GM10266 (cell line): ENCODE data around the gene PALD1.

Experiments
- DNase-seq: peaks from one replicate; pipeline ENCODE4 v3.0.0; 2012; ENCODE audit errors: extremely low spot score
- TF ChIP-seq, protein P1 (sequence below): IDR thresholded peaks from 2 replicates; pipeline ENCODE4 v1.5.1; 2012; ENCODE audit warnings: mild to moderate bottlenecking, low read depth; ENCODE audit not compliant: control insufficient read depth, insufficient read depth; ENCODE audit errors: missing control alignments

PALD1 gene

DNA sequence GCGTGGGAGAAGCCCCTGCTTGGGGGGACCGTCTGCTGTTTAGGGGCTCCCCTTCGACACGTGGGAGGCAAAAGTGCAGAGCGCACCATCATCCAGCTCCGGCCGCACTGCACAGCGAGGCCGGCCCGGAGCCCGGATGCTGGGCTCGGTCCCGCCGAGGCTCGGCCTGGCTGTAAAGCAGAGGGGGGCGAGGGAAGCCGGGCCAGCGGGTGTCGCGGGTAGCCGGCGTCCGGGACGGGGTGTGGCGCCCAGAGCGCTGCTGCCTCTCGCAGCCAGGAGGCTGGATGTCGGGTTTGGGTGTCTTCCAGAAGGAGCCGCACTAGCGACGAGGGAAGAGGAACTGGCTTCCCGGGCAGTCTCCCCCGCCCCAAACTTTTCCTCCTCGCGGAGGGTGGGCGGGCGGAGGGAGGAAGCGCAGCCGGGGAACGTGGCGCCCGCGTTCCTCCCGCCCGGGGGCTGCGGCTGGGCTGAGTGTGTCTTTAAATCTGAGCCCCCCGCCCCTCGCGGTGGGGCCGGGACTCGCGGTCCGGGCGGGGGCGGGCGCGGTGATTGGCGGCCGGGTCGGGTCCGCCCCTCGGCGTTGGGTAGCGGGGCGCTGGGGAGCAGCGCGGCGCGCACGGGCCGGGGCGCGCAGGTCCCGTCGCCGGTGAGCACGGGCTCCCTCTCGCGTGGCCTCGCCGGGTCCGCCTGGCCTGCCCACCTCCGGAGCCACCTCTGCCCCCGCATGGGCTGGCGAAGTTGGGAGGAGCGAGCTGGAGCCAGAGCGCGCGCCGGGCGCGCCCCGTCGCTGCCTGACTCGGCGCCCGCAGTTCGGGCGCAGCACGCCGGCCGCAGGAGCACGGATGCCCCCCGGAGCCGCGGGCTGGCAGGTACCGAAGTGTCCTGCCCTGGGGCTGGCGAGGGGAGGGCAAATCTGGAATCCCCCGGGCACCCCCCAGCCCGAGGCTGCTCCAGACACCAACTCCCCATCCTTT is at the start of gene PALD1:
Gene PALD1 (plus strand): TSS at position 577 of the 974 bp plus-strand sequence. CDS start 47,185 bp downstream, outside the sequence.
- peak; percentile 81 for DNase-seq
- TF ChIP-seq, protein P1, sequence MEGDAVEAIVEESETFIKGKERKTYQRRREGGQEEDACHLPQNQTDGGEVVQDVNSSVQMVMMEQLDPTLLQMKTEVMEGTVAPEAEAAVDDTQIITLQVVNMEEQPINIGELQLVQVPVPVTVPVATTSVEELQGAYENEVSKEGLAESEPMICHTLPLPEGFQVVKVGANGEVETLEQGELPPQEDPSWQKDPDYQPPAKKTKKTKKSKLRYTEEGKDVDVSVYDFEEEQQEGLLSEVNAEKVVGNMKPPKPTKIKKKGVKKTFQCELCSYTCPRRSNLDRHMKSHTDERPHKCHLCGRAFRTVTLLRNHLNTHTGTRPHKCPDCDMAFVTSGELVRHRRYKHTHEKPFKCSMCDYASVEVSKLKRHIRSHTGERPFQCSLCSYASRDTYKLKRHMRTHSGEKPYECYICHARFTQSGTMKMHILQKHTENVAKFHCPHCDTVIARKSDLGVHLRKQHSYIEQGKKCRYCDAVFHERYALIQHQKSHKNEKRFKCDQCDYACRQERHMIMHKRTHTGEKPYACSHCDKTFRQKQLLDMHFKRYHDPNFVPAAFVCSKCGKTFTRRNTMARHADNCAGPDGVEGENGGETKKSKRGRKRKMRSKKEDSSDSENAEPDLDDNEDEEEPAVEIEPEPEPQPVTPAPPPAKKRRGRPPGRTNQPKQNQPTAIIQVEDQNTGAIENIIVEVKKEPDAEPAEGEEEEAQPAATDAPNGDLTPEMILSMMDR = no peak

DNA sequence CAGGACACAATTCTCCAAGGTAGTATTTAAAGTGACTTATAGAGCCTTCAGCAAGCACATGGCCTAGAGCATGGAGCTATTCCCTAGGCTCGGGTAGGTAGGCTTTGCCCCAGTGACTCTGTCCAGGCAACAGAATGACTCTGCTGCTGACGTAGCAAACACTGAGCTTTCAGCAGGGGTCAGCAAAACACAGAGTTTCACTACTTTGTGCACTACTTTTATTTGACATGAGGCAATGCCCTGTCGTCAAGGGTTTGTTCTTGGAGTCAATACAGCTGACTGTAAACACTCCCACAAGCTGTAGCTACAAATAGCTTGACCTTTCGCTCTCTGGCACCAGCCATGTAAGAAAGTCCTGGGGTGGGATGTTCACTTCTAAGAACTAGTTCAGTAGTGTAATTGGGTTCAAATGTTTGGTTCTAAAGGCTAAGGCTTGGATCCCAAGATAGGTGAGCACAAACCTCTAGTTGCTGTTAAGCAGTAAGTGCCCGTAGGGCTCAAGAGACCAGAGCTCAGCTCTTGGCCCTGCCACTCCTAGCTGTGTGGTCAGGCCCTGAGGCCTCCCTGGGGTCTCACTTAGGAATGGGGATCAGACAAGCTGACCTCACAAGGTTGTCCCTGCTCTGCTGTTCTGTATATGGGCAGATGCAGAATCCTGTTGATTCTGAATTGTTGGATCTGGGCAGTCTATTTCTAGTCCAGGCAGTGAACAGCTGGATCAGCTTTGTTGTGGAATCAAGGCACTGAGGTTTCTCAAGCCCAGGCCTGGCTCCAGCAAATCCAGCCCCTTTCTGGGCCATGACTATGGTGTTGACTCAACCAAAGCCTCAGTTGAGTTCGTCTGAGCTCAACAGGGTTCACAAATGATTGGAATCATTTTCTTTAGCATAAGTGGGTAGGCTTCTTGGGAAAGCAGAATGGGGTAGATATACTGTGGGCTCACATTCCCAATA is 47.8 kb upstream of the PALD1 start:
- no peak for DNase-seq
- TF ChIP-seq, protein P1 = no peak

DNA sequence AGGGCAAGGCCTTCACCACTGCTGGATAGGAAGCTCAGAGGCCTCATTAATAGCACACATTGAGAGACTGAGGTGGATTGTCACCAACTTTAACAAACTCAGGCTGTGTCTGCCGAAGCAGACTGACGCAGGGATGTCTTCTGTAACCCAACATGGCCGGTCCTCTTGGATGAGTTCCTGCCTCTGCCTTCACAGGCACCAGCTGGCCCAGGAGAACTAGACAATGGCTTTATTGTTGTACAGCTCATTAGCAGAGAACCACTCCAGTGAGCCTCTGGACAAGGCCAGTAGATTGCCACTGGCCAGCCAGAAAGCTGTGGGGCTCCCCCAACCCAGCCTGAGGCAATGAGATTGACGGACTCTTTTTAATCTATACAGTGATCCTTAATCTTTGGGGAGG is 46.5 kb upstream of the PALD1 start:
- no peak for DNase-seq
- TF ChIP-seq, protein P1 = no peak

DNA sequence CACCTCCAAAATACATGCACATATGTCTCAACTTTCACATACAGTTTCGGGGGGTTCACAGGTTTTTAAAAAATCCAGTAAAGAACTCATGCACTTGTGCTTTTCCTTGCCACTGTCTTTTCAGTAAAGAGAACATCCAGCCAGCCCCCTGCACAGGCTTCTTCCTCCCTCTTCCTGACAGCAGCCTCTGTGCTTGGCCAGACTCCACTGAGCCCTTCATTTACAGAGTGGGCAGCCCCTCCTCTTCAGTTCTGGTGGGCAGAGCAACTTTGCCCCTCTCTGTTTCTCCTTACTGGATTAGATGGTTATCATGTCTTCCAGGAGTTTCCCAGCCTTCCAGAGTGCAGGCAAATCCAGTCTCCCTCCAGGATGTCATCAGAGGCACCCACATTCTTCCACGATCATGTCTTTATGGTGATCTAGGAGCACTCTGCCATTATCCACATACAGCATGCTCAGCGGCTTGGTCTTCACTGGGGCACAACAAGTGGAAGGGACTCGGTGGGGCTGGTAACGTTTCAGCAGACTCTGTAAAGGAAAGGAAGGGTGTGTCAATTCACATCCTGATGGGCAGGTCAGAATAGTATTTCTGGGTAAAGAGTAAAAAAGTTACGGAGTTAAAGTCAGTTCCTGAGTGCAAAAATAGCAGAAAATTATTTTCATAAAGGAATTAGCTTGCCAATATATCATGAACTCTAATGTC is 45.9 kb upstream of the PALD1 start:
- TF ChIP-seq, protein P1 = no peak
- DNase-seq = no peak

DNA sequence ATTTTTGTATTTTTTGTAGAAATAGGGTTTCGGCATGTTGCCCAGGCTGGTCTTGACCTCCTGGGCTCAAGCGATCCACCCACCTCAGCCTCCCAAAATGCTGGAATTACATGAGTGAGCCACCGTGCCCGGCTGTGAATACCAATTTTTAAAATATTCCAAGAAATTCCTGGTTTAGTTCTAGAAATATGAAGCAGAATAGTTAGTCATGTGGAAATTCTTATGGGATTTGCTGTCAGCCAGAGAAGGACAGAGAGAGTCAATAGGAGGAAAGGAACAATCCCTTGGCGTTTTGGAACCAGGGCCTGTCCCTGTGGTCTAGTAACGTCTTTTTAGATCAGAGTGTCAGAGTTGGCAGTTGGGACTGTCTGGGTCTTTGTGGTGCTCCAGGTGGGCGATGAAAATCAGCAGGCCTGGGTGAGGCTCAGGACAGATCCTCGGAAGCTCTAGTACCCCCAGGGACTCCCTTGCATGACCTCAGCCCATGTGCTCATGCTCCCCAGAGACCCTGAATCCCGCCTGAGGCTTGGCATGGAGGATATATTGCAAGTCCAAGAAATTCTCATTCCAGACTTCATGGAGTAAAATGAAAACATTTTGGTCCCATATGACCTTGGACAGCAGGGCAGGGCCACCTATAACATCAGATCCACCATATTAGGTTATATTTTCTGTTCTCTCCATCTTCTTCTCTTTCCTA is 44.8 kb upstream of the PALD1 start:
- TF ChIP-seq, protein P1 = no peak
- no peak for DNase-seq
